Activated CD4-positive, alpha-beta T cell treated with anti-CD3 and anti-CD28 coated beads, Interleukin-2, Interleukin-6, amounts not matched to agents 100 ng/mL and 50 ng/mL, durations not matched to agents 16 hours and 8 hours (primary cell): Measurements from ENCODE around the gene PSMC6.
"Not testable (repeated sequence)": the region's sequence is repeated elsewhere in the genome, so short reads cannot be mapped to it uniquely, and the experiment has no call there.

ENCODE experiments used
- DNase-seq: peaks from one replicate; pipeline ENCODE4 v3.0.0-alpha.2; 2020

Gene PSMC6

GRCh38 chr14:52723514-52724359, 16.7 kb downstream of the PSMC6 start:
- no peak for DNase-seq

- no peak for DNase-seq
Measured at GRCh38 chr14:52724360-52724644, 17.3 kb downstream of the PSMC6 start.

DNA sequence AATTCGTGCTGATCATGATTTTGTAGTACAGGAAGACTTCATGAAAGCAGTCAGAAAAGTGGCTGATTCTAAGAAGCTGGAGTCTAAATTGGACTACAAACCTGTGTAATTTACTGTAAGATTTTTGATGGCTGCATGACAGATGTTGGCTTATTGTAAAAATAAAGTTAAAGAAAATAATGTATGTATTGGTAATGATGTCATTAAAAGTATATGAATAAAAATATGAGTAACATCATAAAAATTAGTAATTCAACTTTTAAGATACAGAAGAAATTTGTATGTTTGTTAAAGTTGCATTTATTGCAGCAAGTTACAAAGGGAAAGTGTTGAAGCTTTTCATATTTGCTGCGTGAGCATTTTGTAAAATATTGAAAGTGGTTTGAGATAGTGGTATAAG, 20.5 kb downstream of the PSMC6 start:
- not testable (repeated sequence) for DNase-seq

GRCh38 chr14:52729035-52729434, 22.0 kb downstream of the PSMC6 start:
- not testable (repeated sequence) for DNase-seq

DNA sequence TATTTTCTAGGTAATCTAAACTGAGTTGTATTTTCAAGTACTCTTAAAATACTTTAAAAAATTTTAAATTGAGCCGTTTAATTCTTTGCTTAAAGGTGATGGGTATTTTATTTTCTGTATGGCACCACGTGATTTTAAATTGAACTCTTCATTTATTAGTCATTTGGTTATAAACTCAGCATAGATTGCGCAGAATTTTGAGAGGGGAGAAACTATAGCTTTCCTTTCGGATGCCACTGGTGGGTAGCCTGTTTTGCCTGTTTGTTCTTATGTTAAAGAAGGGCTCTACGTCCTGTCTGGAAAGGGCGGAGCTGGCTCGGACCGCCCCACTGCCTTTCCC, 22.6 kb downstream of the PSMC6 start:
- no peak for DNase-seq

DNA sequence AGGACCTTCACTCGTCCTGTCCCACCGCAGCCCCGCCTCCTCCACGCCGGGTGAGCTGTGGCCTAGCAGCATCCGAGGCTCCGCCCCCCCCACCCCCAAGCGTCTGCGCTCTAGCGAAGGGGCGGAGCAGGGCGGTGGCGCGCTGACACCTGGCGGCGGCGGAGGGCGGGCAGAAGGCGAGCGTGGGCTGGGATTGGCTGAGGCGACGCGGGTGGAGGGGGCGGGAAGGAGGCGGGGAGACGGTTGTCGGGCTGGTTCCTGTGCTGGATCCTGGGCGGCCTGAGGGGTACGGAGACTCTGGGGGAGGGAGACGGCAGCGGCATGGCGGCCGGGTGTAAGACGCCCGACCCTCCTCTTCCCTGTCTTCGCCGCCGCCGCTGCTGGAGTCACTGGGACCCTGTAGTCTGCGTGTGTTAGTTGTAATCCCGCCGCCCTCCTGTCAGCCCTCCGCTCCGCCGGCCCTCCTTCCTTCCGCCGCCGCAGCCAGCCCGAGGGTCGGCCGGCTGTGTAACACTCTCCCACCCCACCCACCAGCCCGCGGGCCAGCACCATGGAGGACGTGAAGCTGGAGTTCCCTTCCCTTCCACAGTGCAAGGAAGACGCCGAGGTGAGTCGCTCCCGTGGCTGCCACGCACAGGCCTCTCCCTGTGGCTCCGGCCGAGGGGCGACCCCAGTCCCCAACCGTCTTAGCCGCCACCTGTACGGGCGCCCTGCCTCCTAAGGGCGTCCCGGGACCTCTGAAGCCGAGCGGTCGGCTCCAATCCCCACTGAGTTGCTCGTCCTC, 23.1 kb downstream of the PSMC6 start, which contains the start of gene STYX:
STYX (plus strand) TSS at position 242 of the 784 bp plus-strand sequence; CDS start at position 551, 309 bp downstream.
- DNase-seq = peak; percentile 99

GRCh38 chr14:52730709-52731111, 23.7 kb downstream of the PSMC6 start:
- DNase-seq = no peak

DNA sequence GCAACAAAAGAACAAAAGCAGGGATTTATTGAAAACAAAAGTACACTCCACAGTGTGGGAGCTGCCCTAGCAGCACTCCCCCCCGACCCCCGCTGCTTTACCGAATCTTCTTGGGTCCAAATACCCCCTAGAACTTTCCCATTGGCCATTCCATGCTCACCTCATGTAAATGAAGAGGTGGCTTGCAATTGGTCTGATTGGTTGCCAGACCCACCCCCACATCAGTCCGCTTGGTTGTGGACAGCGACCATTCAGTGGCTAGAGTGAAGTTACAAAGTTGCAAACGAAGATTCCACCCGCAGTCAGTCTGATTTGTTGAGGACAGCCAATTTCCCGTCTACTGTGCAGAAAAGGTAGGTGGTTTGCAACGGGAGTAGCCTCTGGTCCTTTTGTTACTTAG, 26.8 kb downstream of the PSMC6 start:
- no peak for DNase-seq

DNA sequence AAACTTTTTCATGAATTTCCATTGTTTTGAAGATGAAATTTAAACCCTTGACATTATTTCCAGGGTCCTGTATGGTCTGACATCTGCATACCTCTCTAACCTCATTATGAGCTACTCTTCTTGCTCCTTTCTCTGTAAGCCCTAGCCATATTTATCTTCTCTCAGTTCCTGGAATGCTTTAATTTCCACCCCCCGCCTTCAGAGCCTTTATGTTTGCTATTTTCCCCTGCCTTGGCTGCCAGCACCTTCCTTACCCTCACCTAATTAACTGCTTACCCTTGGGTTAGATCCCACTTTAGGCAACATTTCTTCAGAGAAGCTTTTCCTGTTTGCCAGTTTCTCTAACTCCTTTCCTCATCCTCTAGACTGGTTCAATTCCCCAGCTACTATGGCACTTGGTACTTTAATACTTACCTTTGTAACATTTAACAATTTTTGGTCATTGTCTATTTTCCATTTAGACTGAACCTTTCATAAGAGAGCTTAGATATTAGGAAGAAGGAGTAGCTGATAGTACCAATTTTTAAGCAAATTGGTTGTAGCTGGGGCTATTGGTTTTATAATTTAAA, 29.0 kb downstream of the PSMC6 start:
- DNase-seq = no peak

DNA sequence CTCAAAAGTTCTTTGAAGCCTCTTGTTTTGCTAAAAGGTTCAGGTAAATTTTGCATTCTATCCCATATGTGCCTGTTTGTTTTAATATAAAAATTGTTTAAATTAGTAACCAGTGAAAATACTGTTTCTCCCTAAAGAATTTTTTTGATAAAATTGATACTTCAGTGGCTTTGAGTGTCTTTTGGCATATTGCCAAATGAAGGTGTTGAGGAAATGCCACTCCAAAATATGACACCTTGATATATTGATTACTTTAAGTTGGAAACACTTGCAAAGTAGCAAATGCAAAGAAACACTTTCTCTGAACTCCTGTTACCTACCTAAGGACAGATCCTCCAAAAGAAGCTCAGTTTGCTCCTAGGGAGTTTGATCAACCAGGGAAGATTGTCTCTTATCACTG, 31.4 kb downstream of the PSMC6 start:
- no peak for DNase-seq

GRCh38 chr14:52740751-52741150, 33.8 kb downstream of the PSMC6 start:
- no peak for DNase-seq

- peak; percentile 14 for DNase-seq
Measured at GRCh38 chr14:52741865-52742264, 34.9 kb downstream of the PSMC6 start.

GRCh38 chr14:52748647-52749292, 41.8 kb downstream of the PSMC6 start:
- DNase-seq = no peak

- DNase-seq = no peak
Measured at GRCh38 chr14:52755607-52756316, 48.8 kb downstream of the PSMC6 start.

DNA sequence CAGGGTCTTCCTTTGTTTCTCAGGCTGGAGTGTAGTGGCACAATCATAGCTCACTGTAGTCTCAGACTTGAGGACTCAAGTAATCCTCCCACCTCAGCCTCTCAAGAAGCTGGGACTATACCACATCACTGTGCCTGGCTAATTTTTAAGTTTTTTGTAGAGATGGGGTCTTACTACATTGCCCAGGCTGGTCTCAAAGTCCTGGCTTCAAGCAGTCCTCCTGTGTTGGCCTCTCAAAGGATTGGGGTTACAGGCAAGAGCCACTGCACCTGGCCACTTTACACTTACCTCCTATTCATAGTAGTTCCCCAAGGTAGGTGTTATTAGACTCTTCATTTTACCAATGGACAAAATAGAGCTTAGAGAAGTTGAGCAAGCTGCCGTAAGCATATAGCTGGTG, 52.1 kb downstream of the PSMC6 start:
- DNase-seq = no peak

GRCh38 chr14:52762923-52763322, 55.9 kb downstream of the PSMC6 start:
- not testable (repeated sequence) for DNase-seq

DNA sequence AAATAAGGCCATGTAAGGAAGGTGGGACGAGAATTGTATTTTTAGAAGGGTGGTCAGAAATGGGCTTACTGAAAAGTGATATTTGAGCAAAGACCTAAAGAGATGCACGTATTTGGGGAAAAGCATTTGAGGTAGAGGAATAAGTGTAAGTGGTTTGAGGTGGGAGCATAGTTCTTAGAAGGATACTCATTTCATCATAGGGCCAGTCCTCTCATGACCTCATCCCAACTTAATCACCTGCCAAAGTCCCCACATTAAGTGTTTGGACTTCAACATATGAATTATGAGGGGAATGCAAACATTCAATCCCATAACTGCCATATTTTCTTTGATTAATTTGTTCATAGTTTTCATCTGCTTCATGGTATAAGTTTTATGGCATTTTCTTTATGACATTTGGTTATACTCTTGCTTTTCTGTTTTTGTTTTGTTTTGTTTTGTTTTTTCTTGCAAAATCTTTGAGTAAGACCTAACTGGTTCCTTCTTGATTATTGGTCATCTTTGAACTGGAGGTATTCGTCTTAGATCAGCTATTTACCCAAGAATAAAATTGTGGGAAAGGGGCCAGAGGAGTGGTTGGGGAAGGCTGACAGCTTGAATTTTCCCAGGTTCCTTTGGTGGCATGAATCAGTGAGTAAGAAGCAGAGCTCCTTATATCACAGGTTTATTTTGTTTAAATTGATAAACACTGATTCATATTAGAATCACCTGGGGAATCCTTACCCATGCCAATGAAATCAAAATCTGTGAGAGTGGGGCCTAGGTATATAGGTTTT, 60.2 kb downstream of the PSMC6 start:
- DNase-seq = no peak

DNA sequence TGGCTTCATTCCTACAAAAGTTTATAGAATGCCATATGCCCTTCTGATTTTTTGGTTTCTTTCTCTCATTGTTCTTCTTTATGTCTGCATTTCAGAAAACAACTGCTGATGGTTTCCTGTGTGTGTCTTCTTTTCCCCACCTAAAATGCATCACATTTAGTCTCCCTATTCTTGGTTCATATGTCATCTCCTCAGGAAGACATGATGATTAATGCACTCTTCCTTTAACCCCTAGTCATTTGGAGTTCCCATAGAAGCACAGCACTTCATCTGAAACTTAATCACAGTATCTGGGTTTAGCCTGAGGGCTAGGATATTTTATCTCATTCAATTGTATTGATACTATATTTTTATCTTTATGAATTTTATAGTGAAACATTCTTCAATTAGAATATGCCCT, 62.9 kb downstream of the PSMC6 start:
- no peak for DNase-seq

- DNase-seq = no peak
Measured at GRCh38 chr14:52776816-52777215, 69.8 kb downstream of the PSMC6 start.
